ENCODE results near the gene ANXA2R.

GRCh38 chr5:43019614-43020398, 20.3 kb downstream of the ANXA2R start:
- TF ChIP-seq CTCF (IDR thresholded peaks at IDR 0.05), result no peak
- no peak for TF ChIP-seq POLR2A (IDR thresholded peaks at IDR 0.05)
